Heart left ventricle (tissue), 16 donors: ENCODE results near the gene ADA. TPM values are rescaled to one million over a fixed set of nuclear protein-coding genes. Genes with fewer than 3 reads are reported as not detected.

Experiments used
- ATAC-seq, 4 donors: fragments of 200-7000 bp; cut with Tn5 transposase; one replicate each; pipeline ENCODE4 v1.9.1; 2020 to 2022; ENCODE audit warnings: moderate library complexity in 4 of 4, mild to moderate bottlenecking in 3 of 4, moderate number of reproducible peaks in 1 of 4
- DNase-seq, 5 donors: peaks; one replicate each; pipeline ENCODE4 v3.0.0-alpha.2; 2020
- H3K27ac ChIP-seq, 12 donors: fragments of 200-600 bp; sonication (generic) in 4 of 12; one replicate each; pipeline versions ENCODE4 v1.5.0 to v1.8.0; 2016 to 2022; ENCODE audit warnings: mild to moderate bottlenecking in 2 of 12
- H3K27me3 ChIP-seq, 9 donors: fragments of 200-600 bp; sonication (generic) in 2 of 9; one replicate each; pipeline versions ENCODE4 v1.5.1 to v1.8.0; 2016 to 2022; ENCODE audit warnings: mild to moderate bottlenecking in 3 of 9
- H3K36me3 ChIP-seq, 9 donors: fragments of 200-600 bp; sonication (generic) in 2 of 9; one replicate each; pipeline versions ENCODE4 v1.5.0 to v1.8.0; 2018 to 2022; ENCODE audit warnings: mild to moderate bottlenecking in 2 of 9
- H3K4me1 ChIP-seq, 12 donors: fragments of 200-600 bp; sonication (generic) in 4 of 12; one replicate each; pipeline versions ENCODE4 v1.5.0 to v1.8.0; 2016 to 2022; ENCODE audit warnings: mild to moderate bottlenecking in 3 of 12
- H3K4me3 ChIP-seq, 12 donors: fragments of 200-600 bp; sonication (generic) in 4 of 12; one replicate each; pipeline versions ENCODE4 v1.5.0 to v1.8.0; 2017 to 2022; ENCODE audit warnings: mild to moderate bottlenecking in 9 of 12, moderate library complexity in 4 of 12
- H3K9me3 ChIP-seq, 12 donors: fragments of 200-600 bp; sonication (generic) in 4 of 12; one replicate each; pipeline versions ENCODE4 v1.5.0 to v1.8.0; 2016 to 2022; ENCODE audit warnings: mild to moderate bottlenecking in 1 of 12
- CTCF ChIP-seq, 12 donors: fragments of 200-600 bp; sonication (generic) in 4 of 12; IDR thresholded peaks; one replicate each; pipeline versions ENCODE4 v1.5.0 to v1.8.0; 2018 to 2022; ENCODE audit warnings: antibody characterized with exemption in 12 of 12, mild to moderate bottlenecking in 5 of 12
- POLR2A ChIP-seq, 2 donors: fragments of 450-650 bp; IDR thresholded peaks; one replicate each; pipeline ENCODE4 v1.6.1; 2017; ENCODE audit warnings: antibody characterized with exemption in 2 of 2, mild to moderate bottlenecking in 2 of 2, moderate library complexity in 2 of 2
- WGBS, 4 donors: extraction: QIAGEN DNeasy Blood & Tissue Kit in 2 of 4; methylation state at CpG; one replicate each; pipeline versions ENCODE4 v1.1.5 to v1.1.7; 2013 to 2018; 5-methylcytosine and 5-hydroxymethylcytosine counted together
- intact Hi-C, 10 donors: fragments of 100-400 bp; cut with DNase I; formaldehyde crosslinking; loops; one replicate each; pipeline versions ENCODE4 v1.11.1 to v1.14.2; 2022
- polyA plus RNA-seq, 2 donors: library from polyadenylated mRNA; stranded (reverse); fragments of 200-250 nt; gene quantifications; one replicate each; pipeline ENCODE4 v1.2.3, GENCODE V29; 2013
- total RNA-seq, 9 donors: library from RNA; depleted of rRNA in 2 of 9; stranded (reverse); fragments of >200 nt in 2 of 9; fragmentation: NEBNext Ultra II Directional in 3 of 9; extraction: Animal tissue kit (Norgen Biotek cat#: 25700) in 3 of 9; gene quantifications; one replicate each; pipeline versions ENCODE4 v1.1.0 to v1.2.4, GENCODE V29; 2016 to 2023
- donor health status: ischemic (EF 13 %, LVEDD 7.1; RV severe dilation, severe dysfunction).
- donor health status: healthy with polysubstance abuse.
- donor health status: DM: no; HTN: yes; CAD: no.
- donor health status: DM: no; HTN: no; CAD: no.
- donor health status: ischemic (EF 25% LVEDD 6.9; RV normal size, moderate dysfunction).
- donor health status: ischemic (EF 25% LVEDD 5.7; RV mildly dilated, moderate dysfunction).
- donor health status: healthy.
- donor health status: DM: yes; HTN: yes; CAD: no.
- donor health status: ischemic (EF 35%, LVEDD 5.7; RV mildly dilated, moderate dysfunction).
- donor health status: nonischemic (EF 11% LVEDD 7.7; RV severe dilation, severe dysfunction).
- donor health status: DM: yes; HTN: yes; CAD: no.
- donor health status: PGD.
- donor health status: ischemic (EF 29% LVEDD 5.4; RV normal size, mild dysfunction).
- donor health status: nonischemic (EF 23%, LVEDD 6.1; RV moderate dilation, normal function).

ADA gene
- total and polyA plus RNA-seq, 11 donors: 2.5 to 11.5 (median 6.4) TPM

GRCh38 chr20:44644667-44645131 is 6.8 kb downstream of the ADA start:
- TF ChIP-seq CTCF (IDR thresholded peaks at IDR 0.05): no peak
- TF ChIP-seq POLR2A (IDR thresholded peaks at IDR 0.05): no peak
- Histone ChIP-seq H3K4me1 (peaks cover 6 to 89% (median 50%) of the 10 kb centered on the region in 12 donors), H3K27ac (peak overlapping the region in 11 of 12 donors; percentile 52 to 89 (median 83)), H3K36me3 (peaks cover 0 to 5% (median 0%) of the 10 kb centered on the region in 9 donors), H3K4me3 (peak overlapping the region in 1 of 12 donors; percentile 15), H3K9me3 (peaks cover 0 to 4% (median 0%) of the 10 kb centered on the region in 12 donors), H3K27me3 (no peaks in the 10 kb centered on the region)
- 71 to 76% (median 73%) methylated on average over 5 to 7 of the region's 7 CpGs for WGBS, 4 donors
- DNase-seq: no peak
- intact Hi-C loops: no loop called here
- ATAC-seq: no peak

GRCh38 chr20:44644230-44644617 is 7.3 kb downstream of the ADA start:
- H3K4me1 ChIP-seq: peaks cover 6 to 84% (median 49%) of the 10 kb centered on the region in 12 donors
- intact Hi-C loops: no loop called here

GRCh38 chr20:44643596-44644229 is 7.8 kb downstream of the ADA start:
- TF ChIP-seq CTCF (IDR thresholded peaks at IDR 0.05) (no peak), POLR2A (IDR thresholded peaks at IDR 0.05) (no peak)
- ATAC-seq: peak; percentile 23 to 86 (median 80)
- H3K4me1 ChIP-seq: peaks cover 6 to 79% (median 46%) of the 10 kb centered on the region in 12 donors
- peak; percentile 70 to 89 (median 82) for DNase-seq
- peak overlapping the region; percentile 52 to 89 (median 82) for H3K27ac ChIP-seq
- intact Hi-C loops: no loop called here
- WGBS, 4 donors: 42 to 55% (median 52%) methylated on average over 12 to 16 of the region's 16 CpGs
- peaks cover 0 to 4% (median 0%) of the 10 kb centered on the region in 9 donors for H3K36me3 ChIP-seq
- peaks cover 0 to 4% (median 0%) of the 10 kb centered on the region in 12 donors for H3K9me3 ChIP-seq
- no peak overlapping the region for H3K4me3 ChIP-seq
- H3K27me3 ChIP-seq: no peaks in the 10 kb centered on the region

More at GRCh38 chr20:44644230-44644617, 7.3 kb downstream of the ADA start:
- TF ChIP-seq CTCF (IDR thresholded peaks at IDR 0.05): no peak
- no peak for TF ChIP-seq POLR2A (IDR thresholded peaks at IDR 0.05)
- Histone ChIP-seq H3K27me3 (no peaks in the 10 kb centered on the region), H3K9me3 (peaks cover 0 to 4% (median 0%) of the 10 kb centered on the region in 12 donors), H3K27ac (peak overlapping the region; percentile 52 to 89 (median 82)), H3K4me3 (peak overlapping the region in 1 of 12 donors; percentile 15), H3K36me3 (peaks cover 0 to 5% (median 0%) of the 10 kb centered on the region in 9 donors)
- WGBS, 4 donors: 68 to 79% (median 72%) methylated on average over 8 of the region's 8 CpGs
- DNase-seq (no peak), ATAC-seq (no peak)

- no peak for ATAC-seq
- peak overlapping the region; percentile 52 to 89 (median 82) for H3K27ac ChIP-seq
- TF ChIP-seq CTCF (IDR thresholded peaks at IDR 0.05) (no peak), POLR2A (IDR thresholded peaks at IDR 0.05) (no peak)
- H3K9me3 ChIP-seq: peaks cover 0 to 4% (median 0%) of the 10 kb centered on the region in 12 donors
- peaks cover 6 to 74% (median 46%) of the 10 kb centered on the region in 12 donors for H3K4me1 ChIP-seq
- peaks cover 0 to 4% (median 0%) of the 10 kb centered on the region in 9 donors for H3K36me3 ChIP-seq
- no peaks in the 10 kb centered on the region for H3K27me3 ChIP-seq
- 23 to 56% (median 43%) methylated on average over 1 of the region's 1 CpG for WGBS, 4 donors
- peak overlapping the region in 3 of 12 donors; percentile 17 to 27 (median 23) for H3K4me3 ChIP-seq
- intact Hi-C loops: no loop called here
- DNase-seq: no peak
Measured at GRCh38 chr20:44643154-44643519, 8.4 kb downstream of the ADA start.
